Astrocyte (in vitro differentiated cells and primary cell): ENCODE measurements around the gene TMED4. TPM values are rescaled to one million over a fixed set of nuclear protein-coding genes. Genes with fewer than 3 reads are reported as not detected.

Experiments
- DNase-seq: peaks from one replicate; pipeline ENCODE4 v3.0.0-alpha.2; 2010; ENCODE audit warnings: low read depth
- FAIRE-seq: peaks from 2 replicates; lab custom pipeline; 2011; peaks lifted over from hg19 to GRCh38; lab: Jason Lieb, UNC
- H2AFZ ChIP-seq: 2 replicates; pipeline ENCODE4 v1.6.0; 2012; ENCODE audit warnings: low read depth, low read length, inconsistent platforms
- H3K27ac ChIP-seq: 2 replicates; pipeline ENCODE4 v1.5.1; 2011; ENCODE audit warnings: low read depth, low read length, inconsistent platforms
- H3K27me3 ChIP-seq: 2 replicates; pipeline ENCODE4 v1.6.0; 2011; ENCODE audit warnings: low read length, inconsistent platforms; ENCODE audit not compliant: insufficient read depth
- H3K36me3 ChIP-seq: 2 replicates; pipeline ENCODE4 v1.5.1; 2011; ENCODE audit warnings: low read length, inconsistent platforms; ENCODE audit not compliant: insufficient read depth
- H3K4me1 ChIP-seq: 2 replicates; pipeline ENCODE4 v1.5.1; 2011; ENCODE audit warnings: low read length, inconsistent platforms; ENCODE audit not compliant: insufficient read depth
- H3K4me2 ChIP-seq: 2 replicates; pipeline ENCODE4 v1.6.0; 2012; ENCODE audit warnings: low read length, inconsistent platforms
- H3K4me3 ChIP-seq: 2 replicates; pipeline ENCODE4 v1.5.1; 2011; ENCODE audit warnings: low read depth, mild to moderate bottlenecking, low read length, inconsistent platforms; ENCODE audit not compliant: insufficient read depth
- H3K79me2 ChIP-seq: 2 replicates; pipeline ENCODE4 v1.6.0; 2012; ENCODE audit warnings: mild to moderate bottlenecking, low read length, inconsistent platforms; ENCODE audit not compliant: insufficient read depth
- H3K9ac ChIP-seq: 2 replicates; pipeline ENCODE4 v1.6.0; 2012; ENCODE audit warnings: mild to moderate bottlenecking, low read length, inconsistent platforms
- H3K9me3 ChIP-seq: 2 replicates; pipeline ENCODE4 v1.5.1; 2012; ENCODE audit warnings: low read depth, mild to moderate bottlenecking, low read length, inconsistent platforms; ENCODE audit not compliant: insufficient read depth
- H4K20me1 ChIP-seq: 2 replicates; pipeline ENCODE4 v1.6.0; 2012; ENCODE audit warnings: low read length, inconsistent platforms; ENCODE audit not compliant: insufficient read depth
- H3K27ac Mint-ChIP-seq: one replicate; pipeline ENCODE4 v1.8.0; 2021; ENCODE audit warnings: mild to moderate bottlenecking, mixed read lengths; ENCODE audit not compliant: unreplicated experiment
- H3K27me3 Mint-ChIP-seq: one replicate; pipeline ENCODE4 v1.8.0; 2021; ENCODE audit warnings: low read depth, mixed read lengths; ENCODE audit not compliant: unreplicated experiment
- H3K36me3 Mint-ChIP-seq: one replicate; pipeline ENCODE4 v1.8.0; 2021; ENCODE audit warnings: low read depth, mixed read lengths; ENCODE audit not compliant: unreplicated experiment
- H3K4me1 Mint-ChIP-seq: one replicate; pipeline ENCODE4 v1.8.0; 2021; ENCODE audit warnings: low read depth, mixed read lengths; ENCODE audit not compliant: unreplicated experiment
- H3K4me3 Mint-ChIP-seq: one replicate; pipeline ENCODE4 v1.8.0; 2021; ENCODE audit warnings: mild to moderate bottlenecking, moderate library complexity, mixed read lengths; ENCODE audit not compliant: unreplicated experiment
- H3K9me3 Mint-ChIP-seq: one replicate; pipeline ENCODE4 v1.8.0; 2021; ENCODE audit warnings: mild to moderate bottlenecking, mixed read lengths; ENCODE audit not compliant: unreplicated experiment
- EZH2 ChIP-seq: IDR thresholded peaks from 2 replicates; pipeline ENCODE4 v1.6.1; 2012; ENCODE audit warnings: mild to moderate bottlenecking, low read length, inconsistent platforms; ENCODE audit not compliant: insufficient read depth
- total RNA-seq: library from RNA; stranded (reverse); gene quantifications from 2 replicates; pipeline ENCODE4 v1.2.1, GENCODE V29; 2021
- TF ChIP-seq, protein P1 (sequence below): IDR thresholded peaks from 2 replicates; pipeline ENCODE4 v1.5.1; 2011; ENCODE audit warnings: low read depth, mild to moderate bottlenecking, inconsistent platforms, low read length, moderate library complexity; ENCODE audit not compliant: insufficient read depth

The TMED4 gene
- total RNA-seq, 1 donor from 2014 or later = 69.2 TPM

- H3K4me1 ChIP-seq = no peaks in the 10 kb centered on the region
- H3K27ac ChIP-seq = no peak overlapping the region
- no peak overlapping the region for H2AFZ ChIP-seq
- no peaks in the 10 kb centered on the region for H3K9me3 ChIP-seq
- FAIRE-seq (no peak), DNase-seq (no peak)
- H3K9ac ChIP-seq = no peak overlapping the region
- Mint-ChIP-seq H3K4me3 (no peak overlapping the region), H3K9me3 (no peaks in the 10 kb centered on the region), H3K27ac (no peak overlapping the region), H3K4me1 (no peaks in the 10 kb centered on the region), H3K36me3 (no peaks in the 10 kb centered on the region), H3K27me3 (peaks cover 17% of the 10 kb centered on the region)
- H3K36me3 ChIP-seq = no peaks in the 10 kb centered on the region
- H3K4me2 ChIP-seq = no peak overlapping the region
- no peaks in the 10 kb centered on the region for H3K27me3 ChIP-seq
- no peak overlapping the region for H3K4me3 ChIP-seq
- no peaks in the 10 kb centered on the region for H4K20me1 ChIP-seq
- H3K79me2 ChIP-seq = no peaks in the 10 kb centered on the region
- TF ChIP-seq, protein P1, sequence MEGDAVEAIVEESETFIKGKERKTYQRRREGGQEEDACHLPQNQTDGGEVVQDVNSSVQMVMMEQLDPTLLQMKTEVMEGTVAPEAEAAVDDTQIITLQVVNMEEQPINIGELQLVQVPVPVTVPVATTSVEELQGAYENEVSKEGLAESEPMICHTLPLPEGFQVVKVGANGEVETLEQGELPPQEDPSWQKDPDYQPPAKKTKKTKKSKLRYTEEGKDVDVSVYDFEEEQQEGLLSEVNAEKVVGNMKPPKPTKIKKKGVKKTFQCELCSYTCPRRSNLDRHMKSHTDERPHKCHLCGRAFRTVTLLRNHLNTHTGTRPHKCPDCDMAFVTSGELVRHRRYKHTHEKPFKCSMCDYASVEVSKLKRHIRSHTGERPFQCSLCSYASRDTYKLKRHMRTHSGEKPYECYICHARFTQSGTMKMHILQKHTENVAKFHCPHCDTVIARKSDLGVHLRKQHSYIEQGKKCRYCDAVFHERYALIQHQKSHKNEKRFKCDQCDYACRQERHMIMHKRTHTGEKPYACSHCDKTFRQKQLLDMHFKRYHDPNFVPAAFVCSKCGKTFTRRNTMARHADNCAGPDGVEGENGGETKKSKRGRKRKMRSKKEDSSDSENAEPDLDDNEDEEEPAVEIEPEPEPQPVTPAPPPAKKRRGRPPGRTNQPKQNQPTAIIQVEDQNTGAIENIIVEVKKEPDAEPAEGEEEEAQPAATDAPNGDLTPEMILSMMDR = no peak
- TF ChIP-seq EZH2 = no peak
These were observed 40.0 kb downstream of the TMED4 start for GRCh38 chr7:44541876-44542610.

GRCh38 chr7:44541028-44541869 lies 40.8 kb downstream of the TMED4 start, which contains the start of gene NPC1L1:
Gene NPC1L1, minus strand, starts transcription at chr7:44541330. Its CDS starts 71 bp downstream, at chr7:44541259.
- Histone ChIP-seq H3K27me3 (no peaks in the 10 kb centered on the region), H2AFZ (no peak within 1 kb of the TSS), H3K36me3 (no peaks in the 10 kb centered on the region), H3K4me3 (no peak within 1 kb of the TSS), H3K4me2 (no peak within 1 kb of the TSS), H3K27ac (no peak within 1 kb of the TSS), H4K20me1 (no peaks in the 10 kb centered on the region), H3K9me3 (no peaks in the 10 kb centered on the region), H3K79me2 (no peaks in the 10 kb centered on the region), H3K4me1 (no peaks in the 10 kb centered on the region), H3K9ac (no peak within 1 kb of the TSS)
- H3K27ac Mint-ChIP-seq = no peak within 1 kb of the TSS
- peaks cover 15% of the 10 kb centered on the region for H3K27me3 Mint-ChIP-seq
- H3K4me3 Mint-ChIP-seq = no peak within 1 kb of the TSS
- no peaks in the 10 kb centered on the region for H3K4me1 Mint-ChIP-seq
- H3K36me3 Mint-ChIP-seq = no peaks in the 10 kb centered on the region
- TF ChIP-seq, protein P1 = no peak
- no peak for TF ChIP-seq EZH2
- no peaks in the 10 kb centered on the region for H3K9me3 Mint-ChIP-seq
- FAIRE-seq = no peak
- no peak for DNase-seq
